Measurements from ENCODE around the gene ADAM20.

The ADAM20 gene

GRCh38 chr14:70527501-70528105 lies 7.2 kb downstream of the ADAM20 start:
- Mint-ChIP-seq H3K27ac (no peak overlapping the region), H3K4me1 (no peaks in the 10 kb centered on the region), H3K36me3 (ENCODE audit: low read depth) (peaks cover 25% of the 10 kb centered on the region), H3K9me3 (peaks cover 9% of the 10 kb centered on the region), H3K4me3 (no peak overlapping the region), H3K27me3 (ENCODE audit: low read depth, poor library complexity) (no peaks in the 10 kb centered on the region)
- TF ChIP-seq CTCF (IDR thresholded peaks at IDR 0.05), result no peak
- DNase-seq, result no peak

- H3K4me1 Mint-ChIP-seq, result no peaks in the 10 kb centered on the region
- TF ChIP-seq CTCF (IDR thresholded peaks at IDR 0.05), result no peak
- H3K27me3 Mint-ChIP-seq (ENCODE audit: low read depth, poor library complexity), result no peaks in the 10 kb centered on the region
- H3K9me3 Mint-ChIP-seq, result peaks cover 8% of the 10 kb centered on the region
- no peak overlapping the region for H3K4me3 Mint-ChIP-seq
- H3K27ac Mint-ChIP-seq, result no peak overlapping the region
- DNase-seq, result no peak
- H3K36me3 Mint-ChIP-seq (ENCODE audit: low read depth), result peaks cover 25% of the 10 kb centered on the region
These were observed 9.1 kb downstream of the ADAM20 start for GRCh38 chr14:70525691-70526090.

- TF ChIP-seq CTCF (IDR thresholded peaks at IDR 0.05), result no peak
- H3K9me3 Mint-ChIP-seq, result peaks cover 27% of the 10 kb centered on the region
- no peak overlapping the region for H3K27ac Mint-ChIP-seq
- H3K4me3 Mint-ChIP-seq, result no peak overlapping the region
- peaks cover 16% of the 10 kb centered on the region for H3K36me3 Mint-ChIP-seq (ENCODE audit: low read depth)
- peaks cover 7% of the 10 kb centered on the region for H3K27me3 Mint-ChIP-seq (ENCODE audit: low read depth, poor library complexity)
- H3K4me1 Mint-ChIP-seq, result no peaks in the 10 kb centered on the region
- DNase-seq, result no peak
These were observed 19.0 kb downstream of the ADAM20 start for GRCh38 chr14:70515811-70516210.

GRCh38 chr14:70514168-70515069 lies 20.4 kb downstream of the ADAM20 start:
- Mint-ChIP-seq H3K27me3 (ENCODE audit: low read depth, poor library complexity) (peaks cover 7% of the 10 kb centered on the region), H3K36me3 (ENCODE audit: low read depth) (peaks cover 10% of the 10 kb centered on the region), H3K27ac (no peak overlapping the region), H3K4me1 (no peaks in the 10 kb centered on the region), H3K4me3 (no peak overlapping the region), H3K9me3 (peaks cover 27% of the 10 kb centered on the region)
- DNase-seq, result no peak
- no peak for TF ChIP-seq CTCF (IDR thresholded peaks at IDR 0.05)

GRCh38 chr14:70498191-70498590 lies 36.6 kb downstream of the ADAM20 start:
- Mint-ChIP-seq H3K4me1 (no peaks in the 10 kb centered on the region), H3K9me3 (peaks cover 62% of the 10 kb centered on the region), H3K4me3 (no peak overlapping the region), H3K27ac (no peak overlapping the region), H3K36me3 (ENCODE audit: low read depth) (peaks cover 17% of the 10 kb centered on the region), H3K27me3 (ENCODE audit: low read depth, poor library complexity) (peaks cover 5% of the 10 kb centered on the region)
- no peak for DNase-seq
- TF ChIP-seq CTCF (IDR thresholded peaks at IDR 0.05), result no peak

Data from nephron progenitor cell (in vitro differentiated cells).